HG03039 (cell line): ENCODE measurements around the gene ADAD2.

Source experiments
- ATAC-seq: cut with Tn5 transposase; IDR thresholded peaks from one replicate; pipeline ENCODE4 v1.9.1; 2021; ENCODE audit warnings: mild to moderate bottlenecking, moderate library complexity; ENCODE audit not compliant: unreplicated experiment

Gene ADAD2

GRCh38 chr16:84244728-84245127 is 53.8 kb downstream of the ADAD2 start:
- ATAC-seq: no peak

DNA sequence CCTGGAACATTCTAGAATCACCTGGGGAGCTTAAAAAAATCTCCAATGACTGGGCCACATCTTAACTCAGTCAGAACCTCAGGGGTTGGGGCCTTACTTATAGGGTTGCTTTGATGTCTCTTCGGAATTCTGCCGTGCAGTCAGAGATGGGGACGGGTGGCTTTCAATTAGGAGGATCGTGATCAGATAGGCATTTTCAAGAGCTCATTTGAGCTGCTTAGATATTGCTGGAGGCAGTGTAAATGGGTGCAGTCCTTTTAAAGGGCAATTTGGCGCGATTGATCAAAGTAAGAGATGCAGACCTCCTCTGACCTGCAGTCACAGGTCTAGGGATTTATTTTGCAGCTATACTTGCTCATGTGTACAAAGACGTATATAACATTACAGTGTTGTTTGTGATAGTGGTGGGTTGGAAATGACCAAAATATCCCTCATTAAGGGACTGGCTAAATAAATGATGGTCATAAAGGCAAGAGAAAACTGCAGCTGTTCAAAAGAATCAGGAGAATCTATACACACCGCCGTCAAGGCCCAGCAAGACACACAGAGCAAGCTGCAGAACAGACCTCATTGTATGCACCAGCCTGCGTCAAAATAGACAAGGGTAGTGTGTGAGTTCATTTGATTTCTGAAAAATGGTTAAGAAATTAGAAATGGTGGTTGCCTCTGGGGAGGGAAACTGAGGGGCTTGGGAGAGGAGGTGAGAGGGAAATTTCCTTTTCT is 55.2 kb downstream of the ADAD2 start:
- ATAC-seq: no peak

GRCh38 chr16:84246679-84247077 is 55.7 kb downstream of the ADAD2 start:
- ATAC-seq: no peak
